ENCODE results near the gene KCNIP3.

DNA sequence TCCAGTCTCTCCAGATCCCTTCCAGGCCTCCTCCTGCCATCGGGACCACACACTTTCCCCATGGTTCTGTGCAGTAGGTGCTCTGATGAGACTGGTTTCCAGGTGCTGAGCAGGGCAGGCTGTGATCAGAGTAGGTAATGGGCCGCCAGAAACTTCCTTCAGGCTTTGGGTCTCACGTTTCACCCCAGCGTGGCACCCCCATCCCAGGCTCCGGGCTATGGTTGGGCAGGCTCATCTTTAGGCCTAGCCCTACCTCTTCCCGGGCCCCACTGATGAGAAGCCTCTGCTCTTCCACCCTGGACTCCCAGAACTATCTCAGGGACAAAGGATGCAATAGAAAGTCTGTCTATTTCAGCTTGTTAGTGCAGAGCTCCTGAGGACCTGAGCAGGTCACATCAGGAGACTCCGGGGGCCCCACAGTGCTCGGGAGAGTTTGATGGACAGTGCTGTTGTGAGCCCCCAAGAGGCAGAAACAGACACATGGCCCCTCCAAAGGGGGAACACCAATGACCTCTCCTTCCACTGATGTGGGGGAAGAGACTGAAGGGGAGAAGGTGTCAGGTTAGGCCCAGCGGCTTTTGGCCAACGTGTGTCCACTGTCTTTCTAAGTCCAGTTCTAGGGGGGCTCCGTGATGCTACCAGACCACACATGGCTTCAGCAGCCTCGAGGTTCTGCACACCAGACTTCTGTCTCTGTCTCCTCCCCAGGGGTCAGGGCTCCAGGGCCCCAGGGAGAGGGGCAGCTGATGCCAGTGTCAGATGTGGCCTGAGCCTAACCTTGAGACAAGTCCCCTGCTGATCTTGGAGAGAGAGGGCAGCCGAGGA is 28.7 kb upstream of the KCNIP3 start:
- TF ChIP-seq POLR2A (IDR thresholded peaks at IDR 0.05), result no peak
- TF ChIP-seq, protein P1, sequence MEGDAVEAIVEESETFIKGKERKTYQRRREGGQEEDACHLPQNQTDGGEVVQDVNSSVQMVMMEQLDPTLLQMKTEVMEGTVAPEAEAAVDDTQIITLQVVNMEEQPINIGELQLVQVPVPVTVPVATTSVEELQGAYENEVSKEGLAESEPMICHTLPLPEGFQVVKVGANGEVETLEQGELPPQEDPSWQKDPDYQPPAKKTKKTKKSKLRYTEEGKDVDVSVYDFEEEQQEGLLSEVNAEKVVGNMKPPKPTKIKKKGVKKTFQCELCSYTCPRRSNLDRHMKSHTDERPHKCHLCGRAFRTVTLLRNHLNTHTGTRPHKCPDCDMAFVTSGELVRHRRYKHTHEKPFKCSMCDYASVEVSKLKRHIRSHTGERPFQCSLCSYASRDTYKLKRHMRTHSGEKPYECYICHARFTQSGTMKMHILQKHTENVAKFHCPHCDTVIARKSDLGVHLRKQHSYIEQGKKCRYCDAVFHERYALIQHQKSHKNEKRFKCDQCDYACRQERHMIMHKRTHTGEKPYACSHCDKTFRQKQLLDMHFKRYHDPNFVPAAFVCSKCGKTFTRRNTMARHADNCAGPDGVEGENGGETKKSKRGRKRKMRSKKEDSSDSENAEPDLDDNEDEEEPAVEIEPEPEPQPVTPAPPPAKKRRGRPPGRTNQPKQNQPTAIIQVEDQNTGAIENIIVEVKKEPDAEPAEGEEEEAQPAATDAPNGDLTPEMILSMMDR (IDR thresholded peaks at IDR 0.05), result no peak

All from esophagus squamous epithelium (tissue), 4 donors.